Suprapubic skin (tissue), 4 donors: Measurements from ENCODE around the gene TMEM127. TPM values are rescaled to one million over a fixed set of nuclear protein-coding genes. Genes with fewer than 3 reads are reported as not detected.

Source experiments
- DNase-seq, 2 donors: peaks; one replicate each; pipeline ENCODE4 v3.0.0-alpha.2; 2019; ENCODE audit warnings: low spot score in 2 of 2
- H3K27ac ChIP-seq: fragments of 200-600 bp; sonication (generic); one replicate; pipeline ENCODE4 v1.5.1; 2019
- H3K27me3 ChIP-seq: fragments of 200-600 bp; sonication (generic); one replicate; pipeline ENCODE4 v1.5.1; 2019
- H3K36me3 ChIP-seq: fragments of 200-600 bp; sonication (generic); one replicate; pipeline ENCODE4 v1.5.1; 2019
- H3K4me1 ChIP-seq: fragments of 200-600 bp; sonication (generic); one replicate; pipeline ENCODE4 v1.5.1; 2019
- H3K4me3 ChIP-seq: fragments of 200-600 bp; sonication (generic); one replicate; pipeline ENCODE4 v1.5.1; 2019; ENCODE audit warnings: mild to moderate bottlenecking
- H3K9me3 ChIP-seq: fragments of 200-600 bp; sonication (generic); one replicate; pipeline ENCODE4 v1.5.1; 2019
- CTCF ChIP-seq, 2 donors: fragments of 200-600 bp in 1 of 2; fragments of 450-650 bp in 1 of 2; sonication (generic) in 1 of 2; IDR thresholded peaks; one replicate each; pipeline ENCODE4 v1.5.1; 2016 to 2019; ENCODE audit warnings: antibody characterized with exemption in 2 of 2, mild to moderate bottlenecking in 1 of 2, moderate library complexity in 1 of 2
- EP300 ChIP-seq: sonication (generic); formaldehyde crosslinking; IDR thresholded peaks from one replicate; pipeline ENCODE4 v1.6.1; 2017; ENCODE audit warnings: antibody characterized with exemption
- POLR2A ChIP-seq, 2 donors: fragments of 450-650 bp; IDR thresholded peaks; one replicate each; pipeline ENCODE4 v1.6.1; 2017; ENCODE audit warnings: antibody characterized with exemption in 2 of 2, mild to moderate bottlenecking in 2 of 2, moderate library complexity in 2 of 2
- POLR2AphosphoS5 ChIP-seq, 3 donors: sonication (generic); formaldehyde crosslinking; IDR thresholded peaks; one replicate each; pipeline ENCODE4 v1.6.1; 2017; ENCODE audit warnings: antibody characterized with exemption in 3 of 3
- WGBS: methylation state at CpG from one replicate; pipeline ENCODE4 v1.1.5; 2018; 5-methylcytosine and 5-hydroxymethylcytosine counted together
- total RNA-seq, 4 donors: library from RNA; depleted of rRNA; stranded (reverse); fragments of >200 nt; gene quantifications; one replicate each; pipeline ENCODE4 v1.1.0, GENCODE V29; 2016

The TMEM127 gene
- total RNA-seq, 4 donors from 2014 or later = 39.3 to 66.5 (median 53.9) TPM

DNA sequence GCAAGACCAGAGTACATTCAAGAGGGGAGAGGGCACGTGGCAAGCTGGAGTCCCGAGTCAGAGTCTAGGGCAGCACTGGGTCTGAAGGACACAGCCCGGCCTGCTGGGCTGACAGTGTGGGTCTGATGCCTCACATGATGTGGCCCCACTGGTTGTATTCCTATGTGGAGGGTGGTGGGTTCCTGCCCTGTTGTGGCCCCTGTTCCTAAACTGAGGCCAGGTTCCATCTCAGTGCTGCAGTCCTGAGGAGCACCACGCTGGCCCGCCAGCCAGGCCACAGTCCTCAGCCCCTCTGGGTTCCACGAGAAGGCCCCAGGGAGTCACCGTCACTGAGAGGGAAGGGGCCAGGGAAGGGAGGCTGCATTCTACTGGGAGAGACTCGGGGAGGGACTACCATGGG is 13.3 kb downstream of the TMEM127 start:
- Histone ChIP-seq H3K4me1 (peaks cover 26% of the 10 kb centered on the region), H3K27ac (no peak overlapping the region), H3K36me3 (peaks cover 46% of the 10 kb centered on the region), H3K27me3 (no peaks in the 10 kb centered on the region), H3K9me3 (no peaks in the 10 kb centered on the region), H3K4me3 (no peak overlapping the region)
- no peak for DNase-seq
- WGBS = 88% methylated on average over 8 of the region's 8 CpGs
- TF ChIP-seq EP300 (no peak), POLR2A (IDR thresholded peaks at IDR 0.05) (no peak), CTCF (IDR thresholded peaks at IDR 0.05) (no peak), POLR2AphosphoS5 (IDR thresholded peaks at IDR 0.05) (no peak)

GRCh38 chr2:96251721-96252292 is 14.0 kb downstream of the TMEM127 start:
- no peaks in the 10 kb centered on the region for H3K27me3 ChIP-seq
- DNase-seq = no peak
- no peaks in the 10 kb centered on the region for H3K9me3 ChIP-seq
- WGBS = 61% methylated on average over 6 of the region's 6 CpGs
- H3K36me3 ChIP-seq = peaks cover 46% of the 10 kb centered on the region
- H3K27ac ChIP-seq = no peak overlapping the region
- no peak overlapping the region for H3K4me3 ChIP-seq
- peaks cover 24% of the 10 kb centered on the region for H3K4me1 ChIP-seq
- no peak for TF ChIP-seq POLR2A (IDR thresholded peaks at IDR 0.05)
- TF ChIP-seq POLR2AphosphoS5 (IDR thresholded peaks at IDR 0.05) = no peak
- TF ChIP-seq EP300 = no peak
- TF ChIP-seq CTCF (IDR thresholded peaks at IDR 0.05) = no peak

GRCh38 chr2:96250188-96250587 is 15.6 kb downstream of the TMEM127 start:
- H3K27me3 ChIP-seq = no peaks in the 10 kb centered on the region
- H3K27ac ChIP-seq = peak overlapping the region; percentile 20
- H3K4me3 ChIP-seq = no peak overlapping the region
- H3K9me3 ChIP-seq = no peaks in the 10 kb centered on the region
- TF ChIP-seq POLR2AphosphoS5 (IDR thresholded peaks at IDR 0.05) (no peak), POLR2A (IDR thresholded peaks at IDR 0.05) (no peak), EP300 (no peak), CTCF (IDR thresholded peaks at IDR 0.05) (no peak)
- DNase-seq = no peak
- WGBS = 88% methylated on average over 6 of the region's 6 CpGs
- H3K36me3 ChIP-seq = peaks cover 34% of the 10 kb centered on the region
- H3K4me1 ChIP-seq = peaks cover 33% of the 10 kb centered on the region

GRCh38 chr2:96249654-96250053 is 16.1 kb downstream of the TMEM127 start:
- H3K9me3 ChIP-seq = no peaks in the 10 kb centered on the region
- peak overlapping the region; percentile 20 for H3K27ac ChIP-seq
- peaks cover 33% of the 10 kb centered on the region for H3K36me3 ChIP-seq
- H3K4me1 ChIP-seq = peaks cover 30% of the 10 kb centered on the region
- WGBS = 84% methylated on average over 9 of the region's 9 CpGs
- no peaks in the 10 kb centered on the region for H3K27me3 ChIP-seq
- TF ChIP-seq POLR2A (IDR thresholded peaks at IDR 0.05) (no peak), EP300 (no peak), POLR2AphosphoS5 (IDR thresholded peaks at IDR 0.05) (no peak), CTCF (IDR thresholded peaks at IDR 0.05) (no peak)
- H3K4me3 ChIP-seq = no peak overlapping the region
- DNase-seq = no peak

DNA sequence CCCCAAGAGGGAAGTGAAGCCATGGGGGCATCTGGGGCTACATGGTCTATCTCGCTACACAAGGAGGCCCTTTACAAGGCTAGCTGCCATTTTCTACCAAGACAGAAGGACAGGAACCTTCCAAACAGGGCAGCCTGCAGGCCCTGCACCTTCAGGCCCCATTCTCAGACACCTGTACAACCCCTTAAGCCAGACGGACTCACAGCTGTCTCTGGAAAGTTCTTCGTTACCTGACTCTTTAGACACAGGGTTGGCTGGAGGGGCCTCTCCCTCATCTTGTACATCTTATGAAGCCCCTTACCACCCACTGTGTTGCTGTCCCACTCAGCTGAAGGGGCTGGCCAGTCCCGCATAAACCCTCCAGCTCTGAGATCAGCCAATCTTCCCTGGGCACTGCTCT is 17.2 kb downstream of the TMEM127 start:
- DNase-seq = no peak
- peaks cover 30% of the 10 kb centered on the region for H3K4me1 ChIP-seq

More for the DNA sequence above, 17.2 kb downstream of the TMEM127 start:
- Histone ChIP-seq H3K27ac (no peak overlapping the region), H3K27me3 (no peaks in the 10 kb centered on the region), H3K4me3 (no peak overlapping the region), H3K36me3 (peaks cover 23% of the 10 kb centered on the region), H3K9me3 (no peaks in the 10 kb centered on the region)
- WGBS = 95% methylated on average over 4 of the region's 4 CpGs
- TF ChIP-seq CTCF (IDR thresholded peaks at IDR 0.05) (no peak), POLR2A (IDR thresholded peaks at IDR 0.05) (no peak), EP300 (no peak), POLR2AphosphoS5 (IDR thresholded peaks at IDR 0.05) (no peak)
